GM12878 (cell line): ENCODE measurements around the gene CMTM3. TPM values are rescaled to one million over a fixed set of nuclear protein-coding genes. Genes with fewer than 3 reads are reported as not detected.
"Not testable (repeated sequence)": the region's sequence is repeated elsewhere in the genome, so short reads cannot be mapped to it uniquely, and the experiment has no call there.

ENCODE experiments used
- ATAC-seq: fragments of 200-7000 bp; cut with Tn5 transposase; 3 replicates; pipeline ENCODE4 v1.9.1; 2020; ENCODE audit warnings: mild to moderate bottlenecking, moderate library complexity
- BruUV-seq: library from RNA; stranded (reverse); fragments of 400-500 nt; replicated peaks from 2 replicates; lab custom pipeline; 2021; lab: Mats Ljungman, UMichigan
- CTCF ChIA-PET: fragments of 300-600 bp; sonication (Branson Sonifier 250); formaldehyde crosslinking; extraction: SDS; loops from one replicate; lab custom pipeline; 2021; ENCODE audit warnings: inconsistent platforms; lab: Yijun Ruan, JAX
- POLR2A ChIA-PET: fragments of 350-600 bp; formaldehyde crosslinking; extraction: SDS; loops from one replicate; lab custom pipeline; 2021; ENCODE audit warnings: inconsistent platforms; lab: Charles Lee
- RAD21 ChIA-PET: fragments of 300-600 bp; sonication (Branson Sonifier 250); formaldehyde crosslinking; loops from one replicate; lab custom pipeline; 2023; ENCODE audit warnings: antibody characterized with exemption; ENCODE audit not compliant: unreplicated experiment; lab: Charles Lee
- SMC1A ChIA-PET: fragments of 300-600 bp; sonication (Branson Sonifier 250); formaldehyde crosslinking; loops from one replicate; lab custom pipeline; 2023; ENCODE audit not compliant: unreplicated experiment, uncharacterized antibody; lab: Charles Lee
- DNase-seq: peaks from one replicate; pipeline ENCODE4 v3.0.0-alpha.2; 2011; ENCODE audit warnings: low read depth, low spot score
- FAIRE-seq: peaks from 3 replicates; lab custom pipeline; 2011; peaks lifted over from hg19 to GRCh38; lab: Jason Lieb, UNC
- H2AFZ ChIP-seq: 2 replicates; pipeline ENCODE4 v1.6.0; 2011; ENCODE audit warnings: low read depth, low read length, control low read depth; ENCODE audit not compliant: control insufficient read depth
- H3K27ac ChIP-seq: 2 replicates; pipeline ENCODE4 v1.5.1; 2011; ENCODE audit warnings: control low read depth; ENCODE audit not compliant: control insufficient read depth, insufficient read depth
- H3K27me3 ChIP-seq, 2 experiments: replicated peaks in 1 of 2; 2 replicates each; pipeline versions ENCODE4 v1.6.0 to v1.6.1; 2011; ENCODE audit warnings: low read length in 1 of 2; ENCODE audit not compliant: control insufficient read depth in 2 of 2, insufficient read depth in 2 of 2
- H3K36me3 ChIP-seq, 2 experiments: 2 replicates each; pipeline ENCODE4 v1.5.1; 2011; ENCODE audit warnings: low read length in 1 of 2; ENCODE audit not compliant: control insufficient read depth in 2 of 2, insufficient read depth in 2 of 2
- H3K4me1 ChIP-seq: 2 replicates; pipeline ENCODE4 v1.6.1; 2011; ENCODE audit warnings: mild to moderate bottlenecking, low read length, moderate library complexity, mixed read lengths; ENCODE audit not compliant: control insufficient read depth, insufficient read depth
- H3K4me2 ChIP-seq: 2 replicates; pipeline ENCODE4 v1.6.0; 2011; ENCODE audit warnings: control low read depth; ENCODE audit not compliant: control insufficient read depth, insufficient read depth
- H3K4me3 ChIP-seq: fragments of 200-600 bp; sonication (generic); 2 replicates; pipeline ENCODE4 v1.5.1; 2016
- H3K79me2 ChIP-seq: 2 replicates; pipeline ENCODE4 v1.6.0; 2011; ENCODE audit warnings: low read length; ENCODE audit not compliant: control insufficient read depth, insufficient read depth
- H3K9ac ChIP-seq: 2 replicates; pipeline ENCODE4 v1.8.0; 2011; ENCODE audit warnings: low read length, control low read depth, mixed read lengths; ENCODE audit not compliant: control insufficient read depth, insufficient read depth
- H3K9me3 ChIP-seq: replicated peaks from 3 replicates; pipeline ENCODE4 v1.5.1; 2011; ENCODE audit warnings: mild to moderate bottlenecking, low read length; ENCODE audit not compliant: control insufficient read depth, insufficient read depth
- H4K20me1 ChIP-seq: 2 replicates; pipeline ENCODE4 v1.6.0; 2011; ENCODE audit not compliant: control insufficient read depth, insufficient read depth
- BMI1 ChIP-seq: fragments of 450-650 bp; IDR thresholded peaks from 2 replicates; pipeline ENCODE4 v1.6.1; 2016; ENCODE audit warnings: mild to moderate bottlenecking, moderate library complexity, borderline replicate concordance
- ESRRA ChIP-seq: IDR thresholded peaks from 2 replicates; pipeline ENCODE4 v1.6.1; 2012; ENCODE audit warnings: mild to moderate bottlenecking, low read length, improper control_type of control experiment
- ETV6 ChIP-seq, 2 experiments: fragments of 450-650 bp in 1 of 2; IDR thresholded peaks in 1 of 2; conservative IDR thresholded peaks in 1 of 2; 2 replicates each; pipeline ENCODE4 v1.6.1; 2014; ENCODE audit warnings: antibody characterized with exemption in 1 of 2, borderline replicate concordance in 1 of 2, low read depth in 1 of 2, mild to moderate bottlenecking in 1 of 2, moderate library complexity in 1 of 2
- FOXK2 ChIP-seq: fragments of 450-650 bp; IDR thresholded peaks from 2 replicates; pipeline ENCODE4 v1.6.1; 2017; ENCODE audit warnings: mild to moderate bottlenecking, moderate library complexity
- MEF2B ChIP-seq: fragments of 450-650 bp; IDR thresholded peaks from 2 replicates; pipeline ENCODE4 v1.6.1; 2018; ENCODE audit warnings: mild to moderate bottlenecking, moderate library complexity; ENCODE audit not compliant: partially characterized antibody, poor library complexity, severe bottlenecking
- NFIC ChIP-seq: IDR thresholded peaks from 2 replicates; pipeline ENCODE4 v1.6.1; 2012; ENCODE audit warnings: low read depth, mild to moderate bottlenecking, inconsistent platforms, low read length, moderate library complexity
- POU2F2 ChIP-seq: IDR thresholded peaks from 3 replicates; pipeline ENCODE4 v1.6.1; 2011; ENCODE audit warnings: low read depth, mild to moderate bottlenecking, low read length, borderline replicate concordance
- SREBF2 ChIP-seq: IDR thresholded peaks from 2 replicates; pipeline ENCODE4 v1.6.1; 2012; ENCODE audit warnings: mild to moderate bottlenecking, low read length
- SUZ12 ChIP-seq: fragments of 200-600 bp; sonication (generic); IDR thresholded peaks from one replicate; pipeline ENCODE4 v1.6.1; 2018; ENCODE audit warnings: antibody characterized with exemption, mild to moderate bottlenecking; ENCODE audit not compliant: unreplicated experiment
- TARDBP ChIP-seq: IDR thresholded peaks from 2 replicates; pipeline ENCODE4 v1.6.1; 2016; ENCODE audit warnings: borderline replicate concordance
- TBL1XR1 ChIP-seq: IDR thresholded peaks from 2 replicates; pipeline ENCODE4 v1.6.1; 2012; ENCODE audit warnings: low read depth, low read length, improper control_type of control experiment
- ZNF207 ChIP-seq: fragments of 450-650 bp; IDR thresholded peaks from 2 replicates; pipeline ENCODE4 v1.6.1; 2014; ENCODE audit warnings: antibody characterized with exemption, mild to moderate bottlenecking, borderline replicate concordance
- ZNF24 ChIP-seq: fragments of 450-650 bp; IDR thresholded peaks from 2 replicates; pipeline ENCODE4 v1.6.1; 2017; ENCODE audit warnings: antibody characterized with exemption, mild to moderate bottlenecking
- ZNF274 ChIP-seq: IDR thresholded peaks from one replicate; pipeline ENCODE4 v1.8.0; 2011; ENCODE audit not compliant: insufficient read length, insufficient read depth
- ZNF384 ChIP-seq: IDR thresholded peaks from 2 replicates; pipeline ENCODE4 v1.6.1; 2012; ENCODE audit warnings: low read depth, mild to moderate bottlenecking, low read length, improper control_type of control experiment, borderline replicate concordance
- WGBS: methylation state at CpG from one replicate; pipeline ENCODE4 v1.1.6; 2016; ENCODE audit warnings: low lambda C conversion rate; ENCODE audit not compliant: insufficient replicate concordance, insufficient coverage; ENCODE audit errors: missing lambda C conversion rate; 5-methylcytosine and 5-hydroxymethylcytosine counted together
- in situ Hi-C: fragments of 300-500 bp; cut with MboI; formaldehyde crosslinking; loops from 9 replicates; pipeline ENCODE4 v1.14.3; 2018; ENCODE audit warnings: mixed read lengths
- intact Hi-C: fragments of 100-400 bp; cut with micrococcal nuclease; formaldehyde crosslinking; loops from one replicate; pipeline ENCODE4 v1.14.2; 2022; ENCODE audit not compliant: unreplicated experiment
- polyA plus RNA-seq, 11 experiments: library from polyadenylated mRNA; depleted of rRNA in 4 of 11; unstranded in 6 of 11; stranded (reverse) in 5 of 11; fragments of >200 nt; fragmentation: Nextera tagmentation in 4 of 11; fragmentation: Illumina TruSeq in 1 of 11; extraction: Ambion mirVana in 4 of 11; extraction: Trizol in 1 of 11; gene quantifications; 1 replicate in 1 of 11; 2 replicates in 10 of 11; pipeline versions ENCODE4 v1.2.1 to v1.2.3, GENCODE V29; 2011 to 2016; ENCODE audit warnings: inconsistent platforms in 2 of 11, missing spikeins in 2 of 11, low read depth in 1 of 11
- total RNA-seq, 4 experiments: library from RNA; depleted of rRNA in 3 of 4; stranded (reverse); fragments of >200 nt in 3 of 4; fragmentation: Illumina TruSeq in 1 of 4; extraction: Trizol in 1 of 4; gene quantifications; 2 replicates each; pipeline versions ENCODE4 v1.2.1 to v1.2.3, GENCODE V29; 2013 to 2021

Gene CMTM3
- total and polyA plus RNA-seq, 10 of the 15 experiments (the other 5 are each of a cell fraction or from before 2014, with no cell fraction given), result 5.4 to 47.4 (median 28.6) TPM

DNA sequence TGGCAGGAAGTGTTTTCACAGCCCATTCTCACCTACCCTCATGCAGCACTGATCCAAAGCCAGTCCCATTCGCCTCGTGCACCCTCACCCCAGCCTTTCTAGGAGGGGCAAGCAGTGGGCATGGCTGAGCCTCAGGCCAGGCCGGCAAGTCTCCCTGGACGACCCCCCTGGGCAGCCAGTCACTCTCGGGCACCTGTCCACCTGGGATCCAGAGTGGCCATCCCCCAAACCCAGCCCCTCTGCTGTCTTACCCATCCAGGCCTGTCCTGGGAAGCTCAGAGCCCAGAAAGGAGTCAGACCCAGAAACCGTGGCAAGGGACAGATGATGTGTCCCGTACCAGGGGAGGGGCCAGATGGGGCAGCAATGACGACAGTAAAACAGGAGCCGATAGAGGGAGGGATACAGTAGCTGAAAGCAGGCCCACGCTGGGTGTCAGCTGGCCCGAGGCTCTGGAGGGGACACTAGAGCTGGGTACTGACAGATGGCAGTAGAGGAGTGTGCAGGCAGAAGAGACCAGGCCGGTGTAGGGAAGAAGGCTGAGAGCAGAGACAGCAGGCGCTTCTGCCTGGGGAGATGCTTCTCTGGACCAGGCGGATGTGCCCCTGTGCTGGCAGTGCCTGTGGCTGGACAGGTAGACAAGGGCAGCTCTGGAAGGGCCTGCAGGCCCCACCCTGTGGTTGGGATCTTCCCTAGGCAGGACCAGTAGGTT lies 5.8 kb downstream of the CMTM3 start (continued):
- TF ChIP-seq ESRRA (no peak), NFIC (no peak), SREBF2 (no peak)

DNA sequence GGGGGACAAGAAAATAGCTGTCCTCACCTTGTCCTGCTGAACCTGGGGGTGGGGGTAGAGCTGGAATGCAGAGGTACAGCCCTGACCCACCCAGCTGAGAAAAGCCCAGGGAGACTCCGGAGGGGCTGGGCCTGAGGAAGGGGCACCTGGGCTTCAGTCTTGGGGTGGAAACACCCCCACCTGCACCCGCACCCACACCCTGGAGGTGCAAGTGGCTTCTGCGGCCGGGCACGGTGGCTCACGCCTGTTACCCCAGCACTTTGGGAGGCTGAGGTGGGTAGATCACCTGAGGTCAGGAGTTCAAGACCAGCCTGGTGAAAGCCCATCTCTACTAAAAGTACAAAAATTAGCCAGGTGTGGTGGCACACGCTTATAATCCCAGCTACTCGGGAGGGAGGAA lies 7.4 kb downstream of the CMTM3 start:
- in situ Hi-C loops, result loop anchor here (5.0 kb wide), 1 partner anchor 250 kb away; no protein-coding TSS in a partner anchor
- FAIRE-seq, intact Hi-C loops, RAD21 ChIA-PET, SMC1A ChIA-PET, H3K4me3 ChIP-seq, H4K20me1 ChIP-seq, H3K9me3 ChIP-seq, H3K27ac ChIP-seq, H3K4me1 ChIP-seq, BruUV-seq, ATAC-seq, H2AFZ ChIP-seq, H3K27me3 ChIP-seq, POLR2A ChIA-PET, DNase-seq, H3K79me2 ChIP-seq, H3K9ac ChIP-seq, H3K4me2 ChIP-seq: not testable (repeated sequence)
- CTCF ChIA-PET, result interaction anchor here (1.5 kb wide), 1 partner anchor 39 kb away, joined by 3 read pairs; no protein-coding TSS in a partner anchor
- peaks cover 0 to 21% of the 10 kb centered on the region in 2 experiments; a peak in 2 of 4 replicates for H3K36me3 ChIP-seq
- WGBS, result 77% methylated on average over 8 of the region's 8 CpGs

DNA sequence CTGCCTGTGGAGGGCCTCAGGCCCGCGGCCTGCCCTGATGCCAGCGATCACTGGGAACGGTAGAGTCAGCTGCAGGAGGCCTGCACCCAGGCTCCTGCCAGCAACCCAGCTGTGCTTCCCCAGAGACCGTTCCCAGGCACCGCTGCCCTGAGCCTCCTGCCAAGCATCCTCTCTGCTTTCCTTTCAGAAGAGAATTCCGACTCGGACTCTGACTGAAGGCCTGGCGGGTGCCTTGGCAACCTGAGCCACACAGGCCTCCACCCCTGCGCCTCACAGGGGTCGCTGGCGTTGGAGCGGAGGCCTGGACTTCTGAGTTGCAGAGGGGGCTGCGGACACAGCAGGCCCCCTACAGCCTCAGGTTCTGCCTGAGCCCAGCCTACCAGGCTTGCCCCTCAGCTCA lies 7.9 kb downstream of the CMTM3 start:
- Histone ChIP-seq H4K20me1 (no peaks in the 10 kb centered on the region), H3K4me3 (no peak overlapping the region), H2AFZ (no peak overlapping the region), H3K4me2 (no peak overlapping the region), H3K27me3 (no peaks in the 10 kb centered on the region), H3K9ac (no peak overlapping the region), H3K9me3 (no peaks in the 10 kb centered on the region), H3K27ac (no peak overlapping the region), H3K79me2 (no peaks in the 10 kb centered on the region), H3K36me3 (peaks cover 0 to 21% of the 10 kb centered on the region in 2 experiments; a peak in 2 of 4 replicates), H3K4me1 (no peaks in the 10 kb centered on the region)
- DNase-seq, result no peak
- intact Hi-C loops, result no loop called here
- CTCF ChIA-PET, result interaction anchor here (1.5 kb wide), 1 partner anchor 39 kb away, joined by 3 read pairs; no protein-coding TSS in a partner anchor
- POLR2A ChIA-PET, result no interaction called here
- FAIRE-seq, result no peak
- no TSS peak for BruUV-seq
- SMC1A ChIA-PET, result no interaction called here
- TF ChIP-seq POU2F2 (no peak), ZNF274 (no peak), ZNF24 (no peak), BMI1 (no peak), TARDBP (no peak), ETV6 (conservative IDR thresholded peaks at IDR 0.05 in 1 of 2, IDR thresholded peaks at IDR 0.05 in 1 of 2; ENCODE audit: borderline replicate concordance in 1 of 2, low read depth in 1 of 2) (no peak), TBL1XR1 (no peak), FOXK2 (no peak), ZNF384 (no peak), ZNF207 (no peak), SUZ12 (no peak), MEF2B (no peak)
- 76% methylated on average over 14 of the region's 14 CpGs for WGBS
- no peak for ATAC-seq
- in situ Hi-C loops, result loop anchor here (5.0 kb wide), 1 partner anchor 250 kb away; no protein-coding TSS in a partner anchor
- RAD21 ChIA-PET, result interaction anchor here (0.5 kb wide), 1 partner anchor 222 kb away, joined by 3 read pairs; no protein-coding TSS in a partner anchor
